G401 (cell line): ENCODE results near the gene GPR32. TPM values are rescaled to one million over a fixed set of nuclear protein-coding genes. Genes with fewer than 3 reads are reported as not detected.

Source experiments
- DNase-seq: peaks from one replicate; pipeline ENCODE4 v3.0.0-alpha.2; 2015; ENCODE audit warnings: low spot score
- in situ Hi-C: cut with HindIII; loops from 2 replicates; pipeline ENCODE4 v1.10.0; 2016; ENCODE audit warnings: low sequenced_read_pairs, mixed read lengths
- total RNA-seq: library from RNA; depleted of rRNA; stranded (reverse); fragments of >200 nt; shearing (Covaris generic); gene quantifications from 2 replicates; pipeline ENCODE4 v1.2.3, GENCODE V29; 2014; rRNA removed

GPR32 gene
- total RNA-seq, 1 experiment from 2014 or later = not detected

DNA sequence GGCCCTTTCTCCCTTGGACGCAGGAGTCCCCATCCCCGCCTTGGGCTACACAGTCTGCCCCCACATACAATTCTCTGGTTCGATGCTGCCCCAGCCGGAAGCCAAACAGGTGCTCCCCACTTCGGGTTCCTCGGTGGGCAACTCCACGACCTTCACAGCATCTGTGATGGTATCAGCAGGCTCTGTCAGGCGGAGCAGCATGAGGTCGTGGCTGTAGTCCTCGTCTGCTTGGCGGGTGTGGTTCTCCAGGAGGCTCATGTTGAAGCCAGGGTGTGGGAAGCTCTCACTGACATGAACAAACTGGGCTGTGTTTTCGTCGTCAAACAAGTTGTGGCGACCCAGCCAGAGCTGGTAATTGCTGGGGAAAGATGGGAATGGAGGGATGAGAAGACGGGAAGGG, 49.8 kb downstream of the GPR32 start:
- DNase-seq = no peak
- in situ Hi-C loops = no loop called here

DNA sequence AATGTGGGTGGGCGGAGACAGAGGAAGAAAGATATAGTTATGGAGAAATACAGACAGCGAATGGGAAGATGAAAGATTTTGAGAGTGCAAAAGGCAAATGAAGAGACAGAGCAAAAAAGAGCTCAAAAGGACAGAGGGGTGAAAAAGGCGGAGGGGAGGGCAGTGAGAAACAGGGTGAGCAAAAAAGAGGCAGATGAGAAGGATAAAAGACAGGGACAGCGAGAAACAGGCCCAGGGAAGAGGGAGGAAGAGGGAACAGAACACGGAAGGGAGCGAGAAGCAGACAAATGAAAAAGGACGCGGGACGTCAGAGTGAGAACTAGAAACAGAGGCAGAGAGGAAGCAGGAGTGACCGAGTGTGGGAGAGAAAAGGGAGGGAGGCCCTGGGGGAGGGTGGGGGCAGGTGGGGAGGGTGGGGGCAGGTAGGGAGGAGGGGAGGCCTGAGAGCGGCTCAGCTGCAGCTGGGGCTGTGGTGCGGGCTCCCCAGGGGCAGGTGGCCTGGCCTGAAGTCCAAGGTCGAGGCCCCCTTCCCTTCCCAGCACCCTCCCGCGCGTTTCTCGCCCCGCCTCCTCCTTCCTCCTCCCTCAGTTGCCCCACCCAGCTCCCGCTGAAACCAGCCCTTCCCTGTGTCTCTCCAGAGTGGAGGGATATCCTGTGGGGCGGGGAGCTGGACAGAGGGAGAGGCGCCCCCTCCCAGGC, 50.4 kb downstream of the GPR32 start:
- no peak for DNase-seq
- in situ Hi-C loops = no loop called here

DNA sequence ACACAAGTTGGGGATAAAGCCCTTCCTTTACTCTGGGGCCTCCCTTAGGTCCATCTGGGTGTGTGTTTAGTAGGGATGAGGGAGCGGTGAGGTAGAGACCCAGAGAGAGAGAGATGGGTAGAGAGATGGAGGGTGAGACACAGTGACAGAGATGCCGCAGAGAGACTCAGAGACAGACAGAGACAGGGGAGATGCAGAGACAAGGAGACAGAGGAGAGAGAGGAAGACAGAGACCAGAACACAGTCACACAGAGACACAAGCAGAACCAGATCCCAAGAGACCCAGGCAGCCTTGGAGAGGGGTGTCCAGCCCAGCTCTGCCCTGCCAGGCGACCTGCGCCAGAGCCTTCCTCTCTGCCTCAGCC, 51.0 kb downstream of the GPR32 start:
- in situ Hi-C loops = no loop called here
- no peak for DNase-seq

Other genes starting within 250 kb of the GPR32 start
- 16.5 and 19.2 TPM in 2 replicates for gene LRRC4B, start 202.0 kb upstream of the GPR32 start, total RNA-seq
- gene SYT3, start 130.6 kb upstream of the GPR32 start, total RNA-seq = 2.7 and 5.7 TPM in 2 replicates
- gene C19orf81, start 121.0 kb upstream of the GPR32 start, total RNA-seq = 10.0 and 13.1 TPM in 2 replicates
- 14.0 and 16.4 TPM in 2 replicates for gene SHANK1, start 50.7 kb upstream of the GPR32 start, total RNA-seq
- 91.4 and 132 TPM in 2 replicates for gene CLEC11A, start 47.1 kb upstream of the GPR32 start, total RNA-seq
- not detected in 2 replicates for gene ACP4, start 20.0 kb downstream of the GPR32 start, total RNA-seq
- not detected in 2 replicates for gene KLK1, start 53.3 kb downstream of the GPR32 start, total RNA-seq
- not detected in 2 replicates for gene KLK15, start 63.1 kb downstream of the GPR32 start, total RNA-seq
- gene KLK3, start 84.5 kb downstream of the GPR32 start, total RNA-seq = not detected in 2 replicates
- gene KLK2, start 103.0 kb downstream of the GPR32 start, total RNA-seq = not detected in 2 replicates
- gene KLK4, start 140.9 kb downstream of the GPR32 start, total RNA-seq = not detected in 2 replicates
- gene KLK5, start 182.6 kb downstream of the GPR32 start, total RNA-seq = 0.58 TPM in 1 of 2 replicates, not detected in the other
- gene KLK6, start 199.1 kb downstream of the GPR32 start, total RNA-seq = not detected in 2 replicates
- gene KLK7, start 213.5 kb downstream of the GPR32 start, total RNA-seq = not detected in 2 replicates
- not detected in 2 replicates for gene KLK8, start 231.1 kb downstream of the GPR32 start, total RNA-seq
- not detected in 2 replicates for gene KLK10, start 249.2 kb downstream of the GPR32 start, total RNA-seq